Left lung (tissue), 14 donors: ENCODE data around the gene NHLRC2. TPM values are rescaled to one million over a fixed set of nuclear protein-coding genes. Genes with fewer than 3 reads are reported as not detected.
"Not testable (repeated sequence)": the region's sequence is repeated elsewhere in the genome, so short reads cannot be mapped to it uniquely, and the experiment has no call there.

Experiments
- ATAC-seq: fragments of 200-7000 bp; cut with Tn5 transposase; one replicate; pipeline ENCODE4 v1.9.1; 2020; ENCODE audit warnings: moderate library complexity
- DNase-seq, 4 donors: peaks; one replicate each; pipeline ENCODE4 v3.0.0-alpha.2; 2013 to 2020
- H3K27ac ChIP-seq, 2 donors: fragments of 200-600 bp; sonication (generic) in 1 of 2; one replicate each; pipeline versions ENCODE4 v1.5.0 to v1.8.0; 2020 to 2021
- H3K27me3 ChIP-seq, 2 donors: fragments of 200-600 bp; sonication (generic) in 1 of 2; one replicate each; pipeline versions ENCODE4 v1.5.0 to v1.8.0; 2020 to 2021
- H3K36me3 ChIP-seq, 2 donors: fragments of 200-600 bp; sonication (generic) in 1 of 2; one replicate each; pipeline versions ENCODE4 v1.5.0 to v1.8.0; 2020 to 2021
- H3K4me1 ChIP-seq, 2 donors: fragments of 200-600 bp; one replicate each; pipeline ENCODE4 v1.8.0; 2021
- H3K4me3 ChIP-seq, 2 donors: fragments of 200-600 bp; sonication (generic) in 1 of 2; one replicate each; pipeline versions ENCODE4 v1.5.0 to v1.8.0; 2020 to 2021; ENCODE audit warnings: mild to moderate bottlenecking in 1 of 2
- H3K9me3 ChIP-seq, 2 donors: fragments of 200-600 bp; sonication (generic) in 1 of 2; one replicate each; pipeline versions ENCODE4 v1.5.0 to v1.8.0; 2020 to 2021
- CTCF ChIP-seq, 2 donors: fragments of 200-600 bp; sonication (generic) in 1 of 2; IDR thresholded peaks; one replicate each; pipeline versions ENCODE4 v1.5.0 to v1.8.0; 2021; ENCODE audit warnings: antibody characterized with exemption in 2 of 2
- intact Hi-C, 2 donors: fragments of 100-400 bp; cut with DNase I; formaldehyde crosslinking; loops; one replicate each; pipeline versions ENCODE4 v1.11.2 to v1.14.2; 2022
- long read RNA-seq, 12 donors: library from polyadenylated mRNA in 2 of 12; unstranded in 2 of 12; transcript quantifications; one replicate each; pipeline ENCODE4 v2.0.0 and lab custom pipeline, GENCODE V29; 2019 to 2026
- polyA plus RNA-seq, 6 donors: library from polyadenylated mRNA; unstranded; fragments of 120-200 nt; gene quantifications; one replicate each; pipeline ENCODE4 v1.2.1, GENCODE V29; 2013; ENCODE audit not compliant: insufficient read length in 6 of 6
- total RNA-seq, 2 donors: library from RNA; stranded (reverse); fragmentation: NEBNext Ultra II Directional; extraction: Animal tissue kit (Norgen Biotek cat#: 25700); gene quantifications; one replicate each; pipeline ENCODE4 v1.2.1, GENCODE V29; 2021
- donor health status: DM: no; HTN: yes; CAD: no.
- donor health status: DM: no; HTN: no; CAD: no.

NHLRC2 gene
- 10 to 100 TPM; 38.0 to 48.2 TPM for total RNA-seq
- polyA plus RNA-seq: 10 to 100 TPM; 22.0 to 27.1 (median 26.1) TPM
- long read RNA-seq, donor 1, full-length matches to known transcripts: 4 of 4 reads
- long read RNA-seq, donor 1, partial matches to known transcripts: 0 of 4 reads
- long read RNA-seq, donor 1, other reads (novel, unspliced or antisense): 0 of 4 reads
- long read RNA-seq, donor 2, full-length matches to known transcripts: 5 of 5 reads
- long read RNA-seq, donor 2, partial matches to known transcripts: 0 of 5 reads
- long read RNA-seq, donor 2, other reads (novel, unspliced or antisense): 0 of 5 reads
- long read RNA-seq, donor 3, full-length matches to known transcripts: 2 of 7 reads
- long read RNA-seq, donor 3, partial matches to known transcripts: 5 of 7 reads
- long read RNA-seq, donor 3, other reads (novel, unspliced or antisense): 0 of 7 reads
- long read RNA-seq, donor 4, partial matches to known transcripts: 3 of 5 reads
- long read RNA-seq, donor 4, other reads (novel, unspliced or antisense): 2 of 5 reads
- long read RNA-seq, donor 5, full-length matches to known transcripts: 7 of 7 reads
- long read RNA-seq, donor 5, partial matches to known transcripts: 0 of 7 reads
- long read RNA-seq, donor 5, other reads (novel, unspliced or antisense): 0 of 7 reads
- long read RNA-seq, donor 6, partial matches to known transcripts: 0 of 3 reads
- long read RNA-seq, donor 6, other reads (novel, unspliced or antisense): 0 of 3 reads
- long read RNA-seq, donor 7, full-length matches to known transcripts: 2 of 2 reads
- long read RNA-seq, donor 7, partial matches to known transcripts: 0 of 2 reads
- long read RNA-seq, donor 7, other reads (novel, unspliced or antisense): 0 of 2 reads
- long read RNA-seq, donor 8, full-length matches to known transcripts: 5 of 5 reads
- long read RNA-seq, donor 8, partial matches to known transcripts: 0 of 5 reads
- long read RNA-seq, donor 8, other reads (novel, unspliced or antisense): 0 of 5 reads
- long read RNA-seq, donor 9: 0 reads
- long read RNA-seq, donor 10, partial matches to known transcripts: 1 of 2 reads
- long read RNA-seq, donor 10, other reads (novel, unspliced or antisense): 1 of 2 reads
- long read RNA-seq, donor 11: 0 reads
- long read RNA-seq, donor 12, full-length matches to known transcripts: 1 of 1 reads
- long read RNA-seq, donor 12, partial matches to known transcripts: 0 of 1 reads
- long read RNA-seq, donor 12, other reads (novel, unspliced or antisense): 0 of 1 reads

- peak; percentile 89 for ATAC-seq
- H3K4me3 ChIP-seq: peak within 1 kb of the TSS; percentile 88 to 93
- peaks cover 0 to 7% of the 10 kb centered on the region in 2 donors for H3K36me3 ChIP-seq
- no peak for TF ChIP-seq CTCF (IDR thresholded peaks at IDR 0.05)
- intact Hi-C loops: no loop called here
- peak; percentile 84 to 94 (median 86) for DNase-seq
- H3K27me3 ChIP-seq: no peaks in the 10 kb centered on the region
- H3K27ac ChIP-seq: peak within 1 kb of the TSS; percentile 93 to 94
- no peaks in the 10 kb centered on the region for H3K9me3 ChIP-seq
- peaks cover 15 to 59% of the 10 kb centered on the region in 2 donors for H3K4me1 ChIP-seq
These were observed at the start of gene NHLRC2, which contains the start of gene DCLRE1A for GRCh38 chr10:113854013-113854760. NHLRC2 (plus strand) TSS chr10:113854661; CDS start chr10:113854873, 212 bp downstream. DCLRE1A (minus strand) TSS chr10:113854082; CDS start chr10:113853182, 900 bp downstream.

GRCh38 chr10:113806503-113806902 lies 48.0 kb upstream of the NHLRC2 start:
- no peaks in the 10 kb centered on the region for H3K4me1 ChIP-seq
- H3K4me3 ChIP-seq: no peak overlapping the region
- intact Hi-C loops: no loop called here
- H3K27me3 ChIP-seq: no peaks in the 10 kb centered on the region
- H3K9me3 ChIP-seq: no peaks in the 10 kb centered on the region
- TF ChIP-seq CTCF (IDR thresholded peaks at IDR 0.05): no peak
- ATAC-seq: no peak
- H3K27ac ChIP-seq: no peak overlapping the region
- DNase-seq: no peak
- H3K36me3 ChIP-seq: no peaks in the 10 kb centered on the region

DNA sequence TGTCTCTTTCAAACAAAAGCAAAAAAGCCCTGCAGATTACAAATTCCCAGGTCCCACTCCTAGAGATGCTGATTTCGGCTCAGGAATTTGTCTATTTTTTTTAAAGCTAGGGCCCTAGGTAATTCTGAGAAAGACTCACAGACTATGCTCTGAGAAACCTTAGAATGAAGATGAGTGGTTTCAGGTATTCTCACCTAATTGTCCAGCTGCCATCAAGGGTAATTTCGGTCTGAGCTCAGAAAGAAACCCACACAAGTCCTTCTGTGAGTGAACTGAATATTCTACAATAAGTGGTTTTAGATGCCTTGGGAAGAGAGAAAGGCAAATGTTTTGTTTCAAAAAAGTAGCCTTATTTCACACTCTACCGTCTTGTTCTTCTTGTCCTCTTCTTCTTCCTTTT lies 46.3 kb upstream of the NHLRC2 start:
- ATAC-seq (no peak), DNase-seq (no peak)
- Histone ChIP-seq H3K36me3 (no peaks in the 10 kb centered on the region), H3K4me1 (no peaks in the 10 kb centered on the region), H3K9me3 (no peaks in the 10 kb centered on the region), H3K27me3 (no peaks in the 10 kb centered on the region), H3K4me3 (no peak overlapping the region), H3K27ac (no peak overlapping the region)
- intact Hi-C loops: no loop called here
- no peak for TF ChIP-seq CTCF (IDR thresholded peaks at IDR 0.05)

DNA sequence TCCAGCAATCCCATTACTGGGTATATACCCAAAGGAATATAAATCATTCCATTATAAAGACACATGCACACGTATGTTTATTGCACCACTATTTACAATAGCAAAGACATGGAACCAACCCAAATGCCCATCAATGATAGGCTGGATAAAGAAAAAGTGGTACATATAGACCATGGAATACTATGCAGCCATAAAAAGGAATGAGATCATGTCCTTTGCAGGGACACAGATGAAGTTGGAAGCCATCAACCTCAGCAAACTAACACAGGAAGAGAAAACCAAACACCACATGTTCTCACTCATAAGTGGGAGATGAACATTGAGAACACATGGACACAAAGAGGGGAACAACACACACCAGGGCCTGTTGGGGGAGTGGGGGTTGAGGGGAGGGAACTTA lies 39.8 kb upstream of the NHLRC2 start:
- DNase-seq, ATAC-seq, H3K36me3 ChIP-seq, H3K9me3 ChIP-seq, H3K27ac ChIP-seq, intact Hi-C loops, H3K4me1 ChIP-seq, H3K27me3 ChIP-seq, H3K4me3 ChIP-seq: not testable (repeated sequence)

DNA sequence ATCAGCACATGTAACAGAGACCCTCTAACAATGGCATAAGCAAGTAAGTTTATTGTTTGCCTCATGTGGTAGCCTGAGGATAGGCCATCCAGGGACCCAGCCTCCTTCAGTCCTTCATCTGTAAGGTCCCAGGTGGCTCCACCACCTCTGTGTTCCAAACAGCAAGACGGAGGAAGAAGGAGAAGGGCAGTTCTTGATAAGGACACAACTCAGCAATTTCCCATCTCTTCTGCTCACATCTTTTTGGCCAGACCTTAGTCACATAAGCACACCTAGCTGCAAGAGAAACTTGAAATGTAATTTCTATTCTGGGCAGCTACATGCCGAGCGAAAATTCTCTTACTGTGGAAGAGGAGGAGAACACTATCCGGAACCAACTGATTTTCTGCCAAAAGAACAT lies 34.5 kb upstream of the NHLRC2 start:
- no peaks in the 10 kb centered on the region for H3K9me3 ChIP-seq
- TF ChIP-seq CTCF (IDR thresholded peaks at IDR 0.05): no peak
- no peak overlapping the region for H3K4me3 ChIP-seq
- ATAC-seq: no peak
- no peak overlapping the region for H3K27ac ChIP-seq
- intact Hi-C loops: no loop called here
- no peak for DNase-seq
- H3K27me3 ChIP-seq: no peaks in the 10 kb centered on the region
- H3K4me1 ChIP-seq: no peaks in the 10 kb centered on the region
- H3K36me3 ChIP-seq: no peaks in the 10 kb centered on the region
